Trophoblast cell (in vitro differentiated cells and primary cell): Measurements from ENCODE around the gene TMEM106A.

Experiments
- DNase-seq, 2 donors: peaks; one replicate each; pipeline ENCODE4 v3.0.0-alpha.2; 2016
- H2AFZ ChIP-seq: 2 replicates; pipeline ENCODE4 v1.6.1; 2013; ENCODE audit warnings: low read length, moderate library complexity, mild to moderate bottlenecking; ENCODE audit not compliant: insufficient read depth, poor library complexity
- H2AK5ac ChIP-seq: 2 replicates; pipeline ENCODE4 v1.6.1; 2013; ENCODE audit warnings: mild to moderate bottlenecking, low read length
- H2BK120ac ChIP-seq: 2 replicates; pipeline ENCODE4 v1.6.1; 2013; ENCODE audit warnings: low read length, mild to moderate bottlenecking, moderate library complexity; ENCODE audit not compliant: insufficient read depth, poor library complexity
- H2BK12ac ChIP-seq: 2 replicates; pipeline ENCODE4 v1.6.1; 2013; ENCODE audit warnings: mild to moderate bottlenecking, low read length, moderate library complexity
- H2BK5ac ChIP-seq: 2 replicates; pipeline ENCODE4 v1.6.1; 2013; ENCODE audit warnings: low read length, low read depth, moderate library complexity, mild to moderate bottlenecking; ENCODE audit not compliant: poor library complexity
- H3K14ac ChIP-seq: 2 replicates; pipeline ENCODE4 v1.6.1; 2013; ENCODE audit warnings: mild to moderate bottlenecking, low read length
- H3K18ac ChIP-seq: 2 replicates; pipeline ENCODE4 v1.6.1; 2013; ENCODE audit warnings: mild to moderate bottlenecking, low read length
- H3K23ac ChIP-seq: 2 replicates; pipeline ENCODE4 v1.6.1; 2013; ENCODE audit warnings: low read length
- H3K27ac ChIP-seq: 2 replicates; pipeline ENCODE4 v1.5.1; 2013; ENCODE audit warnings: low read depth, mild to moderate bottlenecking, inconsistent platforms, low read length, moderate library complexity
- H3K27me3 ChIP-seq: 2 replicates; pipeline ENCODE4 v1.6.1; 2013; ENCODE audit warnings: inconsistent platforms, mild to moderate bottlenecking, low read length, moderate library complexity; ENCODE audit not compliant: insufficient read depth
- H3K36me3 ChIP-seq, 2 experiments: 1 replicate in 1 of 2; 2 replicates in 1 of 2; pipeline ENCODE4 v1.6.1; 2013; ENCODE audit warnings: low read length in 2 of 2, mild to moderate bottlenecking in 2 of 2, moderate library complexity in 1 of 2; ENCODE audit not compliant: insufficient read depth in 2 of 2, control insufficient read depth in 1 of 2
- H3K4ac ChIP-seq: 2 replicates; pipeline ENCODE4 v1.6.1; 2013; ENCODE audit warnings: low read depth, mild to moderate bottlenecking, low read length, moderate library complexity
- H3K4me1 ChIP-seq, 2 experiments: 1 replicate in 1 of 2; 2 replicates in 1 of 2; pipeline ENCODE4 v1.6.1; 2013; ENCODE audit warnings: low read length in 2 of 2, mild to moderate bottlenecking in 2 of 2, moderate library complexity in 1 of 2; ENCODE audit not compliant: insufficient read depth in 2 of 2, control insufficient read depth in 1 of 2
- H3K4me2 ChIP-seq: 2 replicates; pipeline ENCODE4 v1.6.1; 2013; ENCODE audit warnings: inconsistent platforms, mild to moderate bottlenecking, low read length, moderate library complexity
- H3K4me3 ChIP-seq: 2 replicates; pipeline ENCODE4 v1.5.1; 2013; ENCODE audit warnings: mild to moderate bottlenecking, low read depth, low read length, inconsistent platforms
- H3K79me1 ChIP-seq: one replicate; pipeline ENCODE4 v1.6.1; 2013; ENCODE audit warnings: low read length
- H3K79me2 ChIP-seq: 2 replicates; pipeline ENCODE4 v1.6.1; 2013; ENCODE audit warnings: low read length, mild to moderate bottlenecking; ENCODE audit not compliant: control insufficient read depth, insufficient read depth, poor library complexity
- H3K9ac ChIP-seq: 2 replicates; pipeline ENCODE4 v1.6.1; 2013; ENCODE audit warnings: mild to moderate bottlenecking, low read length
- H3K9me3 ChIP-seq: 2 replicates; pipeline ENCODE4 v1.6.1; 2013; ENCODE audit warnings: low read depth, mild to moderate bottlenecking, control low read depth, inconsistent platforms, low read length; ENCODE audit not compliant: insufficient read depth
- H4K12ac ChIP-seq: 2 replicates; pipeline ENCODE4 v1.6.1; 2013; ENCODE audit warnings: low read depth, mild to moderate bottlenecking, low read length, moderate library complexity
- H4K8ac ChIP-seq: 2 replicates; pipeline ENCODE4 v1.6.1; 2013; ENCODE audit warnings: low read depth, mild to moderate bottlenecking, low read length, moderate library complexity
- H4K91ac ChIP-seq: one replicate; pipeline ENCODE4 v1.6.1; 2013; ENCODE audit warnings: low read depth, mild to moderate bottlenecking, low read length, moderate library complexity
- WGBS: extraction: QIAGEN DNeasy Blood & Tissue Kit; methylation state at CpG from one replicate; pipeline ENCODE4 v1.1.7; 2013; ENCODE audit warnings: missing lambda C conversion rate; ENCODE audit not compliant: insufficient read length, insufficient coverage; ENCODE audit errors: extremely low coverage; 5-methylcytosine and 5-hydroxymethylcytosine counted together

The TMEM106A gene

DNA sequence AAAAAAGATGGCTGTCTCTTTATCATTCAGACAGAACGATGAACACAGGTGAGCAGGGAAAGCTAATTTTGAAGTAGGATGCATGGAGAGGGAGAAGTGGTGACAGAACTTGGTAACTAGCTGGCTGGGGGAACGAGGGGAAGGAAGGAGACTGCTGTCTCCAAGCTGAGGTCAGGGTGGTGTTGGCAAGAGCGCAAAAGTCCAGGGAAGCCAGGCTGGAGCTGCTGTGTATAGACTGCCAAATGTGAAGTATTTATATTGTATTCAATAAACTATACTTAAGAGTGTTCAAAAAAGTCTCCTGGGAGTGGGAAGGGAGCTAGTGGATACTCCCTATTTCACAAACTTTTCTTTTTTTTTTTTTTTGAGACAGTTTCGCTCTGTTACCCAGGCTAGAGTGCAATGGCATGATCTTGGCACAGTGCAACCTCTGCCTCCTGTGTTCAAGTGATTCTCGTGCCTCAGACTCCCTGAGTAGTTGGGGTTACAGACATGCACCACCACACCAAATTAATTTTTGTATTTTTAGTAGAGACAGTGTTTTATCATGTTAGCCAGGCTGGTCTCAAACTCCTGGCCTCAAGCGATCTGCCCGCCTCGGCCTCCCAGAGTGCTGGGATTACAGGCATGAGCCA is 8.2 kb downstream of the TMEM106A start:
- Histone ChIP-seq H3K14ac (no peak overlapping the region), H3K23ac (no peak overlapping the region), H4K12ac (no peak overlapping the region), H2BK5ac (no peak overlapping the region), H3K4ac (no peak overlapping the region), H3K79me1 (no peaks in the 10 kb centered on the region), H3K4me2 (no peak overlapping the region), H3K18ac (no peak overlapping the region), H4K91ac (no peak overlapping the region), H3K9ac (no peak overlapping the region), H4K8ac (no peak overlapping the region), H3K9me3 (no peaks in the 10 kb centered on the region), H3K4me1 (no peaks in the 10 kb centered on the region), H2AFZ (no peak overlapping the region), H3K36me3 (peaks cover 7 to 13% of the 10 kb centered on the region in 2 experiments), H2BK12ac (no peak overlapping the region), H3K27me3 (no peaks in the 10 kb centered on the region), H3K27ac (no peak overlapping the region), H3K4me3 (no peak overlapping the region), H2BK120ac (no peak overlapping the region), H2AK5ac (no peak overlapping the region), H3K79me2 (no peaks in the 10 kb centered on the region)
- WGBS: no CpG with 5 or more reads among the region's 8 CpGs
- no peak for DNase-seq

DNA sequence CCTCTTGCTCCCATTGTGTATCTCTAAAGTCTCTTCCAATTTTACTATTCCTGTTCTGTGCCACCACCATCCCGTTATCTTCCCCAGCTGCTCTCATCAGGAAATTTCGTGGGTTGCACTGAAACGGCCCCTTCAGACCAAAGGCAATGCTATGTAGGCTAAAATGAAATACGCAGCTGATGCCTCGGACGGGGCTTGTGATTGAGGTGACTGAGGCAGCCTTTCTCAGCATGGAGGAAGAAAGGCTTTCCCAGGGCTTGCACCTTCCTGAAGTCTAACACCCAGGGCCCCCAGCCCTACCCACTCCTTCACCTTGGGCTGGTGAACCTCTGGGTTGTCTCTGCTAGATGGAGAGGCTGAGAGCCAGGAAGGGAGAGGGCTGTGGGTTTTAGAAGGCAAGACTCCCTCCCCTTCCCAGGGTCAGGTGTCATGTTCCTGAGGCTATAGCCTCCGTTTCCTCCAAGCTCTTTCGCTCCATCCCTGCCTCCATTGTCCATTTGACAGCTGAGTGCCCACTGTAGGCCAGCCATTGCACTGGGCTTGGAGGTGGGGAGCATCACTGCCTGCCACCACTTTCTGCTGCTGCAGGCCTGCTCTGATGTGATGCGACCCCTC is 8.9 kb downstream of the TMEM106A start:
- no peaks in the 10 kb centered on the region for H3K27me3 ChIP-seq
- no peaks in the 10 kb centered on the region for H3K79me1 ChIP-seq
- no peak overlapping the region for H3K9ac ChIP-seq
- H4K8ac ChIP-seq: no peak overlapping the region
- no peak overlapping the region for H3K4me2 ChIP-seq
- peaks cover 7 to 13% of the 10 kb centered on the region in 2 experiments for H3K36me3 ChIP-seq
- H3K14ac ChIP-seq: no peak overlapping the region
- no peak overlapping the region for H3K4me3 ChIP-seq
- WGBS: no CpG with 5 or more reads among the region's 9 CpGs
- H3K4me1 ChIP-seq: no peaks in the 10 kb centered on the region
- no peak overlapping the region for H2BK12ac ChIP-seq
- H2BK120ac ChIP-seq: no peak overlapping the region
- H2AK5ac ChIP-seq: no peak overlapping the region
- H4K12ac ChIP-seq: no peak overlapping the region
- no peak overlapping the region for H3K18ac ChIP-seq
- no peak overlapping the region for H3K23ac ChIP-seq
- no peak overlapping the region for H2AFZ ChIP-seq
- no peaks in the 10 kb centered on the region for H3K9me3 ChIP-seq
- H3K27ac ChIP-seq: no peak overlapping the region
- no peak overlapping the region for H4K91ac ChIP-seq
- no peaks in the 10 kb centered on the region for H3K79me2 ChIP-seq
- no peak overlapping the region for H3K4ac ChIP-seq
- no peak for DNase-seq
- no peak overlapping the region for H2BK5ac ChIP-seq

DNA sequence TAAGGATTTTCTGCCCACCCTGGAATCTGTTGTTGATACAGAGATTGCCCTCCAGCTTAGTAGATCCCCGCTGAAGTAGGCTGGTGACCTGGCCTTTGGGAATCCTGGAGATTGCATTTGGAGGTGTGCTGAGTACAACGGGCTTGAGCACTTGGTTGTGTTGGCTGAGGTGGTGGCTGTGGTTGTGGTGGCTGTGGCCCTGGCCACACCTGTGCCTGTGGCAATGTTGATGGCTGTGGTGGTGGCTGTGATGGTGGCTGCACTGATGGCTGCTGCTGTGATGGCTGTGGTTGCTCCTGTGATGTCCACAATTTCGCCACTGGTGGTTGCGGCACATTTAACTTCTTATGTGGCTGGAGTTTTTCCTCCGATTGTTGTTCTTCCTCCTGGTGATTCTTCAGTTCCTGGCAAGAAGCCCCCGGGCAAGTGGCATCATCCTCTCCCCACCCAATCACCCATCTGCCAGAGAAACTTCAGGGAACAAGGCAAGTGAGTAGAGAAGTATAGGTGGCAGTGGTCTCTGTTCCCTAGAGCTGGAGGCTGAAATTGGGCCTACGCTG is 12.6 kb downstream of the TMEM106A start:
- Histone ChIP-seq H2BK5ac (no peak overlapping the region), H4K91ac (no peak overlapping the region), H3K9me3 (no peaks in the 10 kb centered on the region), H4K8ac (no peak overlapping the region), H3K27ac (no peak overlapping the region), H3K4ac (no peak overlapping the region), H3K4me2 (no peak overlapping the region), H3K4me1 (no peaks in the 10 kb centered on the region), H2BK12ac (no peak overlapping the region), H3K79me1 (no peaks in the 10 kb centered on the region), H2BK120ac (no peak overlapping the region), H2AFZ (no peak overlapping the region), H3K23ac (no peak overlapping the region), H3K9ac (no peak overlapping the region), H3K36me3 (peaks cover 0 to 7% of the 10 kb centered on the region in 2 experiments), H3K27me3 (no peaks in the 10 kb centered on the region), H3K14ac (no peak overlapping the region), H3K79me2 (no peaks in the 10 kb centered on the region), H3K4me3 (no peak overlapping the region), H3K18ac (no peak overlapping the region), H4K12ac (no peak overlapping the region), H2AK5ac (no peak overlapping the region)
- DNase-seq: no peak
- no CpG with 5 or more reads among the region's 7 CpGs for WGBS

DNA sequence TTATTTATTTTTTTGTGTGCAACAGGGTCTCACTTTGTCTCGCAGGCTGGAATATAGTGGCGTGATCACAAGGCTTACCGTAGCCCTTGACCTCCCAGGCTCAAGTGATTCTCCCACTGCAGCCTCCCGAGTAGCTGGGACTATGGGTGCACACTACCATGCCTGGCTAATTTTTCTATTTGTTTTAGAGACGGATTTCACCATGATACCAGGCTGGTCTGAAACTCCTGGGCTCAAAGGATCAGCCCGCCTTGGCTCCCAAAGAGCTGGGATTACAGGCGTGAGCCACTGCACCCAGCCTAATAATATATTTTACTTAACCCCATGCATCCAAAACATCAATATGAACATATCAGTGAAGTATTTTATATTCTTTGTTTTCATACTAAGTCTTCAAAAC is 14.7 kb downstream of the TMEM106A start:
- WGBS: no CpG with 5 or more reads among the region's 7 CpGs

More for the DNA sequence above, 14.7 kb downstream of the TMEM106A start:
- H4K12ac ChIP-seq: no peak overlapping the region
- no peaks in the 10 kb centered on the region for H3K4me1 ChIP-seq
- no peak overlapping the region for H3K4me2 ChIP-seq
- no peaks in the 10 kb centered on the region for H3K27me3 ChIP-seq
- H3K23ac ChIP-seq: no peak overlapping the region
- H3K4me3 ChIP-seq: no peak overlapping the region
- H2BK5ac ChIP-seq: no peak overlapping the region
- H3K79me1 ChIP-seq: no peaks in the 10 kb centered on the region
- no peak overlapping the region for H3K27ac ChIP-seq
- no peak overlapping the region for H4K91ac ChIP-seq
- no peak overlapping the region for H2BK12ac ChIP-seq
- H3K14ac ChIP-seq: no peak overlapping the region
- H3K4ac ChIP-seq: no peak overlapping the region
- no peak overlapping the region for H3K18ac ChIP-seq
- H3K9me3 ChIP-seq: no peaks in the 10 kb centered on the region
- H3K9ac ChIP-seq: no peak overlapping the region
- no peak for DNase-seq
- no peak overlapping the region for H2BK120ac ChIP-seq
- H3K79me2 ChIP-seq: no peaks in the 10 kb centered on the region
- peaks cover 0 to 7% of the 10 kb centered on the region in 2 experiments for H3K36me3 ChIP-seq
- H2AK5ac ChIP-seq: no peak overlapping the region
- no peak overlapping the region for H2AFZ ChIP-seq
- H4K8ac ChIP-seq: no peak overlapping the region
